Kidney (tissue), 14 donors: ENCODE data around the gene ST8SIA6. TPM values are rescaled to one million over a fixed set of nuclear protein-coding genes. Genes with fewer than 3 reads are reported as not detected.

Experiments
- DNase-seq, 5 donors: peaks; one replicate each; pipeline ENCODE4 v3.0.0-alpha.2; 2013 to 2020
- FAIRE-seq: peaks from 2 replicates; lab custom pipeline; 2012; peaks lifted over from hg19 to GRCh38; lab: Jason Lieb, UNC
- H3K27ac ChIP-seq, 2 donors: one replicate each; pipeline ENCODE4 v1.7.0; 2013; ENCODE audit warnings: low read depth in 2 of 2, low read length in 2 of 2, inconsistent platforms in 1 of 2
- H3K27me3 ChIP-seq: one replicate; pipeline ENCODE4 v1.7.1; 2013; ENCODE audit warnings: low read length, inconsistent platforms; ENCODE audit not compliant: control insufficient read depth, insufficient read depth
- H3K36me3 ChIP-seq, 3 donors: one replicate each; pipeline versions ENCODE4 v1.7.0 to v1.7.1; 2013; ENCODE audit warnings: low read length in 3 of 3, control low read depth in 1 of 3, inconsistent platforms in 1 of 3; ENCODE audit not compliant: insufficient read depth in 3 of 3, control insufficient read depth in 2 of 3
- H3K4me1 ChIP-seq, 3 donors: one replicate each; pipeline versions ENCODE4 v1.7.0 to v1.7.1; 2013; ENCODE audit warnings: low read length in 3 of 3, inconsistent platforms in 1 of 3, low read depth in 1 of 3; ENCODE audit not compliant: control insufficient read depth in 2 of 3, insufficient read depth in 2 of 3
- H3K4me3 ChIP-seq, 3 donors: one replicate each; pipeline versions ENCODE4 v1.7.0 to v1.8.1; 2013; ENCODE audit warnings: low read length in 3 of 3, control low read depth in 1 of 3, inconsistent platforms in 1 of 3
- H3K9ac ChIP-seq, 3 donors: one replicate each; pipeline versions ENCODE4 v1.7.0 to v1.7.1; 2013; ENCODE audit warnings: low read length in 3 of 3, control low read depth in 1 of 3, inconsistent platforms in 1 of 3
- H3K9me3 ChIP-seq, 3 donors: one replicate each; pipeline versions ENCODE4 v1.7.0 to v1.7.1; 2013; ENCODE audit warnings: low read length in 3 of 3, control low read depth in 1 of 3, inconsistent platforms in 1 of 3; ENCODE audit not compliant: control insufficient read depth in 2 of 3, insufficient read depth in 1 of 3
- intact Hi-C: fragments of 100-400 bp; cut with DNase I; formaldehyde crosslinking; loops from one replicate; pipeline ENCODE4 v1.11.1; 2022
- polyA plus RNA-seq: library from polyadenylated mRNA; stranded (reverse); fragments of 350-450 nt; fragmentation: Illumina TruSeq; extraction: RNeasy Lipid Tissue Mini Kit (QIAGEN cat#74804); gene quantifications from one replicate; pipeline ENCODE4 v1.2.3, GENCODE V29; 2014; ENCODE audit warnings: low read depth, low replicate concordance; ENCODE audit not compliant: insufficient read depth
- total RNA-seq: library from RNA; stranded (reverse); fragmentation: NEBNext Ultra II Directional; extraction: Animal tissue kit (Norgen Biotek cat#: 25700); gene quantifications from one replicate; pipeline ENCODE4 v1.2.1, GENCODE V29; 2021
- TF ChIP-seq, protein P1 (sequence below): IDR thresholded peaks from 3 replicates; pipeline ENCODE4 v1.5.1; 2012; ENCODE audit warnings: mild to moderate bottlenecking, moderate library complexity, borderline replicate concordance; ENCODE audit not compliant: insufficient read depth; ENCODE audit errors: extremely low read depth
- donor health status: control.
- donor health status: control.
- donor health status: control.
- donor health status: control.
- donor health status: control.
- donor health status: DM: yes; HTN: yes; CAD: no.
- donor health status: Normal renal cell carcinoma (clear cell type).

The ST8SIA6 gene
- total and polyA plus RNA-seq, 2 donors from 2014 or later, result 0.22 to 0.91 TPM

DNA sequence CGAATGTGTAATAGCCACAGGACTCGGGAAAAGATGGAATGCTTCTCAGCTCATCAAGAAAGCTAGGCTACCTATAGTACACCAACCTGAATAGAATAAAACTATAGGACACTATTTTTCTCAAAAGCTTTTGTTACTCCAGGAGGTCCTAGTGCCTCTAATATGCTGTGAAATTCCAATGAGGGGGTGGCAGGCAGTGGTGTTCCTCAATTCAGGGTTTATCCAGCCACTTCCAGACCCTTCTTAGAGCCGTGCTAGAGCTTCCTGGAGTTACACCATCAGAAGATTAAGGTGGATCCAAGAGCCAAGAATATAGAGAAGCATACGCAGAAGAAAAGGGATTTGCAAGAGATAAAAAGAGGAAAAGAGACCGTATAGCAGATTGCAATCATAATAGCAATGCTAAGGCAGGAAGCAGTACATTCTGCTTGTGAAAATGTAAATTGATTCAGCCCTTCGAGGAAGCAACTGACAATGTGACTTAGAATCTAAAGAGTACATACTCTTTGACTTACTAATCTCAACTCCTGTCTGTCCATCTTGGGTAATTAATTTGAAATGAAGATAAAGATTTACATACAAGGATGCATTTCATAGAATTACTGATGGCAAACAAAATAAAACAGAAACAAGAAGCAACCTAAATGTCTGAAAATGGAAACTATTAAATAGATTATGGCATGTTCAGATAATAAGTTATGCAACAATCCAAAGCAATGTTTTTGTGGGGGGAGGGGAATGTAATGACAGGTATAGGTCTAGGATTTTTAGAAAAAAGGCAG, 2.1 kb downstream of the ST8SIA6 start:
- TF ChIP-seq, protein P1, sequence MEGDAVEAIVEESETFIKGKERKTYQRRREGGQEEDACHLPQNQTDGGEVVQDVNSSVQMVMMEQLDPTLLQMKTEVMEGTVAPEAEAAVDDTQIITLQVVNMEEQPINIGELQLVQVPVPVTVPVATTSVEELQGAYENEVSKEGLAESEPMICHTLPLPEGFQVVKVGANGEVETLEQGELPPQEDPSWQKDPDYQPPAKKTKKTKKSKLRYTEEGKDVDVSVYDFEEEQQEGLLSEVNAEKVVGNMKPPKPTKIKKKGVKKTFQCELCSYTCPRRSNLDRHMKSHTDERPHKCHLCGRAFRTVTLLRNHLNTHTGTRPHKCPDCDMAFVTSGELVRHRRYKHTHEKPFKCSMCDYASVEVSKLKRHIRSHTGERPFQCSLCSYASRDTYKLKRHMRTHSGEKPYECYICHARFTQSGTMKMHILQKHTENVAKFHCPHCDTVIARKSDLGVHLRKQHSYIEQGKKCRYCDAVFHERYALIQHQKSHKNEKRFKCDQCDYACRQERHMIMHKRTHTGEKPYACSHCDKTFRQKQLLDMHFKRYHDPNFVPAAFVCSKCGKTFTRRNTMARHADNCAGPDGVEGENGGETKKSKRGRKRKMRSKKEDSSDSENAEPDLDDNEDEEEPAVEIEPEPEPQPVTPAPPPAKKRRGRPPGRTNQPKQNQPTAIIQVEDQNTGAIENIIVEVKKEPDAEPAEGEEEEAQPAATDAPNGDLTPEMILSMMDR, result no peak
- Histone ChIP-seq H3K27ac (no peak overlapping the region), H3K36me3 (no peaks in the 10 kb centered on the region), H3K9me3 (peaks cover 0 to 6% (median 3%) of the 10 kb centered on the region in 3 donors), H3K4me3 (no peak overlapping the region), H3K4me1 (peaks cover 0 to 2% (median 0%) of the 10 kb centered on the region in 3 donors), H3K9ac (no peak overlapping the region), H3K27me3 (peaks cover 7% of the 10 kb centered on the region)
- DNase-seq (no peak), FAIRE-seq (no peak)
- intact Hi-C loops, result no loop called here

- Histone ChIP-seq H3K9me3 (peaks cover 0 to 6% (median 3%) of the 10 kb centered on the region in 3 donors), H3K27me3 (peaks cover 7% of the 10 kb centered on the region), H3K36me3 (no peaks in the 10 kb centered on the region), H3K4me3 (no peak overlapping the region), H3K27ac (no peak overlapping the region), H3K4me1 (peaks cover 0 to 2% (median 0%) of the 10 kb centered on the region in 3 donors), H3K9ac (no peak overlapping the region)
- intact Hi-C loops, result no loop called here
- no peak for DNase-seq
- FAIRE-seq, result no peak
- TF ChIP-seq, protein P1, result no peak
Measured at GRCh38 chr10:17450024-17450423, 4.4 kb downstream of the ST8SIA6 start.

- DNase-seq (peak in 1 of 5 donors; percentile 10), FAIRE-seq (no peak)
Measured at GRCh38 chr10:17445400-17445998, 8.9 kb downstream of the ST8SIA6 start.

More at GRCh38 chr10:17445400-17445998, 8.9 kb downstream of the ST8SIA6 start:
- no peaks in the 10 kb centered on the region for H3K27me3 ChIP-seq
- no peaks in the 10 kb centered on the region for H3K36me3 ChIP-seq
- no peak overlapping the region for H3K9ac ChIP-seq
- peaks cover 0 to 6% (median 3%) of the 10 kb centered on the region in 3 donors for H3K9me3 ChIP-seq
- intact Hi-C loops, result no loop called here
- H3K4me1 ChIP-seq, result no peaks in the 10 kb centered on the region
- TF ChIP-seq, protein P1, result no peak
- H3K27ac ChIP-seq, result no peak overlapping the region
- H3K4me3 ChIP-seq, result no peak overlapping the region
